GM18867 (cell line): ENCODE measurements around the gene GINS2.

ENCODE experiments used
- ATAC-seq: cut with Tn5 transposase; IDR thresholded peaks from one replicate; pipeline ENCODE4 v1.9.1; 2021; ENCODE audit warnings: mild to moderate bottlenecking, moderate library complexity; ENCODE audit not compliant: unreplicated experiment

Gene GINS2

GRCh38 chr16:85688586-85689284 lies at the start of gene GINS2:
GINS2 (minus strand) TSS chr16:85688954; CDS start chr16:85688898, 56 bp downstream.
- peak; percentile 92 for ATAC-seq

- no peak for ATAC-seq
Measured at GRCh38 chr16:85736921-85737320, 48.2 kb upstream of the GINS2 start.

- ATAC-seq: no peak
Measured at GRCh38 chr16:85735946-85736345, 47.2 kb upstream of the GINS2 start.

GRCh38 chr16:85735225-85735635 lies 46.5 kb upstream of the GINS2 start:
- ATAC-seq: peak; percentile 77

GRCh38 chr16:85734311-85735017 lies 45.7 kb upstream of the GINS2 start:
- ATAC-seq: no peak

GRCh38 chr16:85733839-85734170 lies 45.1 kb upstream of the GINS2 start:
- no peak for ATAC-seq

GRCh38 chr16:85733155-85733838 lies 44.5 kb upstream of the GINS2 start:
- no peak for ATAC-seq

GRCh38 chr16:85731179-85731578 lies 42.4 kb upstream of the GINS2 start:
- ATAC-seq: no peak

- ATAC-seq: no peak
Measured at GRCh38 chr16:85730186-85730465, 41.4 kb upstream of the GINS2 start.

GRCh38 chr16:85729452-85730185 lies 40.9 kb upstream of the GINS2 start:
- no peak for ATAC-seq

- no peak for ATAC-seq
Measured at GRCh38 chr16:85728879-85729278, 40.1 kb upstream of the GINS2 start.

GRCh38 chr16:85724936-85725335 lies 36.2 kb upstream of the GINS2 start:
- ATAC-seq: no peak

GRCh38 chr16:85724126-85724879 lies 35.5 kb upstream of the GINS2 start:
- ATAC-seq: no peak

- no peak for ATAC-seq
Measured at GRCh38 chr16:85722128-85722893, 33.6 kb upstream of the GINS2 start.

- ATAC-seq: no peak
Measured at GRCh38 chr16:85720302-85720637, 31.5 kb upstream of the GINS2 start.

GRCh38 chr16:85719605-85720301 lies 31.0 kb upstream of the GINS2 start:
- ATAC-seq: no peak

GRCh38 chr16:85718682-85719081 lies 29.9 kb upstream of the GINS2 start:
- no peak for ATAC-seq

GRCh38 chr16:85718153-85718477 lies 29.4 kb upstream of the GINS2 start:
- ATAC-seq: no peak

GRCh38 chr16:85717393-85718152 lies 28.8 kb upstream of the GINS2 start:
- no peak for ATAC-seq
